Aorta (tissue), 5 donors: ENCODE data around the gene RBBP8NL. TPM values are rescaled to one million over a fixed set of nuclear protein-coding genes. Genes with fewer than 3 reads are reported as not detected.
A peak's percentile ranks its signal among the peaks of the same experiment; 100 is the strongest.

ENCODE experiments used
- ATAC-seq: fragments of 200-7000 bp; cut with Tn5 transposase; one replicate; pipeline ENCODE4 v1.9.1; 2022; ENCODE audit warnings: moderate library complexity; ENCODE audit not compliant: low FRiP score
- DNase-seq, 2 donors: peaks; one replicate each; pipeline ENCODE4 v3.0.0-alpha.2; 2020
- H3K27ac ChIP-seq, 2 donors: one replicate each; pipeline ENCODE4 v1.5.1; 2013; ENCODE audit warnings: low read length in 2 of 2, mild to moderate bottlenecking in 2 of 2, moderate library complexity in 2 of 2, control low read depth in 1 of 2, inconsistent platforms in 1 of 2, low read depth in 1 of 2
- H3K27me3 ChIP-seq, 2 donors: one replicate each; pipeline ENCODE4 v1.6.1; 2013; ENCODE audit warnings: control low read depth in 1 of 2, low read length in 1 of 2, mild to moderate bottlenecking in 1 of 2, moderate library complexity in 1 of 2; ENCODE audit not compliant: insufficient read depth in 2 of 2, control insufficient read depth in 1 of 2
- H3K36me3 ChIP-seq, 2 donors: one replicate each; pipeline ENCODE4 v1.6.1; 2013; ENCODE audit warnings: control low read depth in 1 of 2, low read length in 1 of 2, mild to moderate bottlenecking in 1 of 2; ENCODE audit not compliant: insufficient read depth in 2 of 2, control insufficient read depth in 1 of 2
- H3K4me1 ChIP-seq, 2 donors: one replicate each; pipeline ENCODE4 v1.6.1; 2013; ENCODE audit warnings: low read length in 2 of 2, control low read depth in 1 of 2, mild to moderate bottlenecking in 1 of 2, moderate library complexity in 1 of 2; ENCODE audit not compliant: insufficient read depth in 2 of 2, control insufficient read depth in 1 of 2
- H3K4me3 ChIP-seq, 2 donors: one replicate each; pipeline ENCODE4 v1.5.1; 2013; ENCODE audit warnings: low read length in 2 of 2, control low read depth in 1 of 2, mild to moderate bottlenecking in 1 of 2
- H3K9me3 ChIP-seq: one replicate; pipeline ENCODE4 v1.6.1; 2013; ENCODE audit warnings: mild to moderate bottlenecking, low read length; ENCODE audit not compliant: control insufficient read depth
- WGBS, 2 donors: extraction: QIAGEN DNeasy Blood & Tissue Kit; methylation state at CpG; one replicate each; pipeline ENCODE4 v1.1.7; 2013; 5-methylcytosine and 5-hydroxymethylcytosine counted together
- intact Hi-C, 2 donors: fragments of 100-400 bp; cut with DNase I; formaldehyde crosslinking; loops; one replicate each; pipeline versions ENCODE4 v1.14.2 to v1.15.0; 2022
- polyA plus RNA-seq, 2 donors: library from polyadenylated mRNA; stranded (reverse); fragments of 200-250 nt; gene quantifications; one replicate each; pipeline ENCODE4 v1.2.3, GENCODE V29; 2013
- total RNA-seq, 2 donors: library from RNA; stranded (reverse); fragmentation: NEBNext Ultra II Directional; extraction: Animal tissue kit (Norgen Biotek cat#: 25700); gene quantifications; one replicate each; pipeline ENCODE4 v1.2.1, GENCODE V29; 2021
- donor health status: healthy with polysubstance abuse.
- donor health status: Bipolar disorder and iron deficiency.
- donor health status: DM: no; HTN: no; CAD: no.
- donor health status: DM: no; HTN: no; CAD: no.
- donor health status: DM: yes; HTN: yes; CAD: no.

Gene RBBP8NL
- total and polyA plus RNA-seq, 4 donors, result 1.6 TPM; not detected in 3

GRCh38 chr20:62408055-62408454, 19.3 kb downstream of the RBBP8NL start:
- no peaks in the 10 kb centered on the region for H3K9me3 ChIP-seq
- no peak overlapping the region for H3K4me3 ChIP-seq
- H3K36me3 ChIP-seq, result no peaks in the 10 kb centered on the region
- H3K4me1 ChIP-seq, result no peaks in the 10 kb centered on the region
- ATAC-seq, result no peak
- no peaks in the 10 kb centered on the region for H3K27me3 ChIP-seq
- intact Hi-C loops, result loop anchor here in 1 of 2 donors (10.0 kb wide), 1 partner anchor 217 kb away; no protein-coding TSS in a partner anchor
- H3K27ac ChIP-seq, result no peak overlapping the region
- WGBS, 2 donors, result 95 to 96% methylated on average over 15 of the region's 15 CpGs
- no peak for DNase-seq

GRCh38 chr20:62407221-62407992, 19.9 kb downstream of the RBBP8NL start, which contains the start of gene CABLES2:
Gene CABLES2 (minus strand): TSS chr20:62407285. CDS start chr20:62407276, 9 bp downstream.
- Histone ChIP-seq H3K4me3 (peak within 1 kb of the TSS; percentile 63 to 84), H3K4me1 (no peaks in the 10 kb centered on the region), H3K27ac (no peak within 1 kb of the TSS), H3K36me3 (no peaks in the 10 kb centered on the region), H3K27me3 (no peaks in the 10 kb centered on the region), H3K9me3 (no peaks in the 10 kb centered on the region)
- peak; percentile 96 to 97 for DNase-seq
- ATAC-seq, result peak; percentile 94
- 6 to 10% methylated on average over 46 to 73 of the region's 73 CpGs for WGBS, 2 donors
- intact Hi-C loops, result loop anchor here in 1 of 2 donors (10.0 kb wide), 1 partner anchor 217 kb away; no protein-coding TSS in a partner anchor

GRCh38 chr20:62406635-62407176, 20.6 kb downstream of the RBBP8NL start:
- Histone ChIP-seq H3K27me3 (no peaks in the 10 kb centered on the region), H3K36me3 (no peaks in the 10 kb centered on the region), H3K27ac (no peak overlapping the region), H3K4me3 (peak overlapping the region; percentile 63 to 84), H3K4me1 (no peaks in the 10 kb centered on the region), H3K9me3 (no peaks in the 10 kb centered on the region)
- ATAC-seq (no peak), DNase-seq (no peak)
- intact Hi-C loops, result loop anchor here in 1 of 2 donors (10.0 kb wide), 1 partner anchor 218 kb away; no protein-coding TSS in a partner anchor
- 1% methylated on average over 26 to 42 of the region's 42 CpGs for whole genome bisulfite sequencing, 2 donors

- no peak overlapping the region for H3K4me3 ChIP-seq
- no peaks in the 10 kb centered on the region for H3K36me3 ChIP-seq
- DNase-seq (no peak), ATAC-seq (no peak)
- 50 to 52% methylated on average over 10 of the region's 10 CpGs for WGBS, 2 donors
- H3K27me3 ChIP-seq, result no peaks in the 10 kb centered on the region
- no peaks in the 10 kb centered on the region for H3K4me1 ChIP-seq
- H3K9me3 ChIP-seq, result no peaks in the 10 kb centered on the region
- H3K27ac ChIP-seq, result no peak overlapping the region
- intact Hi-C loops, result loop anchor here in 1 of 2 donors (10.0 kb wide), 1 partner anchor 219 kb away; no protein-coding TSS in a partner anchor
These were observed 21.3 kb downstream of the RBBP8NL start for GRCh38 chr20:62405981-62406513.

GRCh38 chr20:62405108-62405980, 22.0 kb downstream of the RBBP8NL start:
- 56 to 57% methylated on average over 23 of the region's 23 CpGs for WGBS, 2 donors
- no peaks in the 10 kb centered on the region for H3K4me1 ChIP-seq
- intact Hi-C loops, result loop anchor here in 1 of 2 donors (10.0 kb wide), 1 partner anchor 219 kb away; no protein-coding TSS in a partner anchor
- ATAC-seq, result peak; percentile 38
- H3K27ac ChIP-seq, result no peak overlapping the region
- no peak overlapping the region for H3K4me3 ChIP-seq
- H3K36me3 ChIP-seq, result no peaks in the 10 kb centered on the region
- no peaks in the 10 kb centered on the region for H3K27me3 ChIP-seq
- peak; percentile 62 to 86 for DNase-seq
- H3K9me3 ChIP-seq, result no peaks in the 10 kb centered on the region

GRCh38 chr20:62404761-62405107, 22.6 kb downstream of the RBBP8NL start:
- Histone ChIP-seq H3K27me3 (no peaks in the 10 kb centered on the region), H3K4me1 (no peaks in the 10 kb centered on the region), H3K4me3 (no peak overlapping the region), H3K36me3 (no peaks in the 10 kb centered on the region), H3K27ac (no peak overlapping the region), H3K9me3 (no peaks in the 10 kb centered on the region)
- intact Hi-C loops, result loop anchor here in 1 of 2 donors (10.0 kb wide), 1 partner anchor 220 kb away; no protein-coding TSS in a partner anchor
- WGBS, 2 donors, result 91 to 94% methylated on average over 12 of the region's 12 CpGs
- DNase-seq (no peak), ATAC-seq (no peak)

- H3K4me3 ChIP-seq, result no peak overlapping the region
- DNase-seq, result no peak
- WGBS, 2 donors, result 90 to 91% methylated on average over 9 of the region's 9 CpGs
- H3K27me3 ChIP-seq, result no peaks in the 10 kb centered on the region
- H3K9me3 ChIP-seq, result no peaks in the 10 kb centered on the region
- no peak overlapping the region for H3K27ac ChIP-seq
- no peaks in the 10 kb centered on the region for H3K36me3 ChIP-seq
- no peak for ATAC-seq
- intact Hi-C loops, result loop anchor here in 1 of 2 donors (10.0 kb wide), 1 partner anchor 221 kb away; no protein-coding TSS in a partner anchor
- no peaks in the 10 kb centered on the region for H3K4me1 ChIP-seq
These were observed 23.1 kb downstream of the RBBP8NL start for GRCh38 chr20:62404112-62404665.

GRCh38 chr20:62403331-62403730, 24.0 kb downstream of the RBBP8NL start:
- no peak for ATAC-seq
- no peak overlapping the region for H3K27ac ChIP-seq
- no peak overlapping the region for H3K4me3 ChIP-seq
- WGBS, 2 donors, result 85 to 87% methylated on average over 8 to 13 of the region's 13 CpGs
- no peaks in the 10 kb centered on the region for H3K36me3 ChIP-seq
- no peaks in the 10 kb centered on the region for H3K27me3 ChIP-seq
- no peaks in the 10 kb centered on the region for H3K9me3 ChIP-seq
- intact Hi-C loops, result loop anchor here in 1 of 2 donors (10.0 kb wide), 1 partner anchor 221 kb away; no protein-coding TSS in a partner anchor
- no peaks in the 10 kb centered on the region for H3K4me1 ChIP-seq
- DNase-seq, result no peak
